Hematopoietic multipotent progenitor cell (in vitro differentiated cells): ENCODE results near the gene HEXIM1. TPM values are rescaled to one million over a fixed set of nuclear protein-coding genes. Genes with fewer than 3 reads are reported as not detected.

ENCODE experiments used
- DNase-seq, 3 donors: peaks; one replicate each; pipeline ENCODE4 v3.0.0-alpha.2; 2011 to 2015; ENCODE audit warnings: low read depth in 2 of 3, low spot score in 2 of 3
- total RNA-seq: library from RNA; depleted of rRNA; stranded (reverse); fragments of >200 nt; gene quantifications from one replicate; pipeline ENCODE4 v1.2.3, GENCODE V29; 2012

HEXIM1 gene
- 10.2 TPM for total RNA-seq

DNA sequence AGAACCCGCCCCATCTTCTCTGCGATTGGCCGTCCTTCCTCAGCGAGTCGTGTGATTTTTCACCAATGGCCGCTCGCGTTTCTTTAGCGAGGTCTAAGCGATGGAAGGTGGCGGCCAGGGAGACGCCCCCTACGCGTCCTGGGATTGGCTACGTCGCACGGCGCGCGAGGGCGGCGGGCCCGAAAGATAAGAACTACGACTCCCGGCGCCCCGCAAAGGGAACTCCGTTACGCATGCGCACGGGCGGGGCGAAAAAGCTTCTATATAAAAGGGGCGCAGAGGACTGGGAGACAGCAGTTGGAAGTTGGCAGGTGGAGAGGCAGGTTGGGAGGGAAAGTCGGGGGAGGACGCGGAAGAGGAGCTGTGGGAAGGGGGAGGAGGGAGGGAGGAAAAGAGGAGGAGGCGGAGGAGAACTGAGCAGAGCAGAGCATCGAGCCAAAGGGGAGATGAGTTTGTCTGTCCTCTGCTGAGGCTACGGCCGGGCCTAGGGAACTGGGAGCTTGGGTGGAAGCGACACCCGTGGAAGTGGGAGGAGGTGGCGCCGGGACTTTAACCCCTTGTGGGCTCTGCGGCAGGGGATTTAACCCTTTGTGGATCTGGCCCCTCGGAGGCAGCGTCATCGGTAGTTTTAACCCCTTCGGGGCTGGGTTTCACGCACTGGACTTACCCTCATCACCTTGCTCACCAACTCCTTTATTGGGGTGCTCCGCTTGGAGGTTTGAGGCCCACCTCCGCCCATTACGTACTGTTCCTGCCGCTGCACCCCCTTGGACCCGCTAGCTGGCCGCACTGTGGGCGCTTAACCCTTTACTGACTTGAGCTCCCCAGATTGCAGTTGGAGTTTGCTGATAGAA is at the start of gene HEXIM1:
HEXIM1 (plus strand) TSS at position 293 of the 854 bp plus-strand sequence. CDS start 716 bp downstream, outside the sequence.
- peak; percentile 100 for DNase-seq

GRCh38 chr17:45098869-45099616 is 49.2 kb upstream of the HEXIM1 start:
- DNase-seq, result peak; percentile 35 to 81 (median 71)

DNA sequence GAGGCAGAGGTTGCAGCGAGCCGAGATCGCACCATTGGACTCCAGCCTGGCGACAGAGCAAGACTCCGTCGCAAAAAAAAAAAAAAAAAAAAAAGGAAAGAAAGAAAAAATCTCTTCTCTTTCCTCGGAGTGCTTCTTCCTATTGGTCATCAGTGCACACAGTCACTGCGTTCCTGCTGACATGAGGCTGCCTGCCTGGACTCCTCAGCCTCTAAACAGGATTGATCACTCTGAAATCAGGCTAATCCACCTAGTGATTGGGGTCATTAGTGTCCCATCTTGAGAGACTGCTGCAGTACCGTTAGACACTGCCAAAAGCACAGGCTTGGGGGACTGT is 46.8 kb upstream of the HEXIM1 start:
- no peak for DNase-seq

GRCh38 chr17:45101883-45102811 is 46.1 kb upstream of the HEXIM1 start:
- DNase-seq, result no peak

DNA sequence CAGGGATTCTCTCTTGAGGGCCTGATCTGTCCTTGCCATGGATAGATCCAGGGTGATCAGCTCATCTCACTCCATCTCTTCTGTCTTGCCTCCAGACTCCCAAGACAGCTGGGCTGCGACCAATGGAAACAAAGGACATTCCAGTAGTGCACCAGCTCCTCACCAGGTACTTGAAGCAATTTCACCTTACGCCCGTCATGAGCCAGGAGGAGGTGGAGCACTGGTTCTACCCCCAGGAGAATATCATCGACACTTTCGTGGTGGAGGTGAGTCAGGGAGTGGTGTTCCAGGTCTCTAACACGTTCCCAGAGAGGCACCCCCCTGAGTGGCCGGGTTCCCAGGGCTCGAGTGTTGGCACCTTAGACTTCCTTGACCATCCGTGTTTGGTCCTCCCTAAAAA is 45.4 kb upstream of the HEXIM1 start:
- no peak for DNase-seq

GRCh38 chr17:45103269-45103795 is 44.9 kb upstream of the HEXIM1 start:
- no peak for DNase-seq

GRCh38 chr17:45104029-45104428 is 44.2 kb upstream of the HEXIM1 start:
- DNase-seq, result no peak

DNA sequence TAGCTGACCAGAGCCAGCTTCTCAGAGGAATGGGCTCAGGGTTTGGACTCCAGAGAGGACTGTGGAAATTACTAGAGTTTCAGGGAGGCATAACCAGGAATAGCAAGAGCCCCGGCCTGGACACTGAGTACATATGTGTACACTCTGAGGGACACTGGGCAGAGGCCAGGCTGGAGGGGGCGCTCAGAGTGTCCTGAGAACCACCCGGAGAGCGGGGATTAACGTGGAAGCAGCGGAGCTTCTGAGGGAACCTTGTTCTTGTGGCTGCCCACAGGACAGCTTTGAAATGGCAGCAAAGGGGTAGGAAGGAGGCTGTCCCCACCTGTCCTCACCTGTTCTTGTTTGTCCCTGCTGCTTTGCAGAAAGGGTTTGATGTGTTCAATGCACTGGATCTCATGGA is 43.8 kb upstream of the HEXIM1 start:
- DNase-seq, result no peak

DNA sequence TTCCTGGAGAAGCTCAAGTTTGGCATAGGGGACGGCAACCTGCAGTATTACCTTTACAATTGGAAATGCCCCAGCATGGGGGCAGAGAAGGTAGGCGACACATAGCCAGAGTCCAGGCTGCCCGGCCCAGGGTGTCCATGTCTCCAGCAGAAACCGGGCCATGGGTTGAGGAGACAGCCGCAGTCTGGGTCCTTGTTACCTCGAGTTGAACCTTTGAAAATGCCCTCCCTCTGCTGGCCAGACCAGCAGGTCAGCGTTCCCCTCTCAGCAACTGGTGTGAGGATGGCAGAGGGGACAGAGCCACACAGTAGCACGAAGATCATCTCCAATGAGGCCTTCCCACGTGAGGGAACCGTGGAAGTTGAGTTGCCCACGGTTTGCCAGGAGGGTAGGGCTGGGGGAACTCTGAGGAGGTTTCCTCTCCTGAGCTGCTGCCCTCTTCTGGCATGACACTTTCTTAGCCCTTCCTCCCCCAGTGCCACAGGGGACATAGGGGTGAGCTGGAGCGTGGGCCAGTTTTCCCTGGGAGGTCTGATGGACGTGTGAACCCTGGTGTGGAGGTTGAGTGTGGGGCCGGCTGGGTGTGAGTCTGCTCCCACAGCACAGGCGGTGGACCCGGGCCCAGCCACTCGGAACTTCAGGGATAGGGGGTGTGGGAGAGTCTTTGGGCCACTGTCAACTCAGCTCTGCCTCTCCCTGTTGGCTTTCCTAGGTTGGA is 43.2 kb upstream of the HEXIM1 start:
- DNase-seq, result no peak

GRCh38 chr17:45106096-45106495 is 42.2 kb upstream of the HEXIM1 start:
- DNase-seq, result no peak

- DNase-seq, result no peak
Observed at GRCh38 chr17:45106582-45106981, 41.7 kb upstream of the HEXIM1 start.

GRCh38 chr17:45107293-45108010 is 40.8 kb upstream of the HEXIM1 start:
- no peak for DNase-seq

DNA sequence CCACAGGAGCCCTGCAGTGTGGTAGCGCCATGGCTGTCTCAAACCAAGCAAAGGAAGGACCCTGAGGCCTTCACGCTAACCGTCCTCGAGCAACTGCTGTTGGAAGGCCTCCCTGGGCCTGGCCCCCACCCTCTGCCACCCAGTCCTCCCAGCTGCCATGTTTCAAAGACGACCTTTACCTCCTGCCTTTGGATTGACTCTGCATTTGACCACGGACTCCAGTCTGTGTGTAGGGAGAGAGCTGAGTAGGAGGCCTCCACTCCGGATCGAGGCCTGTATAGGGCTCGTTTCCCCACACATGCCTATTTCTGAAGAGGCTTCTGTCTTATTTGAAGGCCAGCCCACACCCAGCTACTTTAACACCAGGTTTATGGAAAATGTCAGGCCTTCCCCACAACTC is 40.2 kb upstream of the HEXIM1 start:
- no peak for DNase-seq

DNA sequence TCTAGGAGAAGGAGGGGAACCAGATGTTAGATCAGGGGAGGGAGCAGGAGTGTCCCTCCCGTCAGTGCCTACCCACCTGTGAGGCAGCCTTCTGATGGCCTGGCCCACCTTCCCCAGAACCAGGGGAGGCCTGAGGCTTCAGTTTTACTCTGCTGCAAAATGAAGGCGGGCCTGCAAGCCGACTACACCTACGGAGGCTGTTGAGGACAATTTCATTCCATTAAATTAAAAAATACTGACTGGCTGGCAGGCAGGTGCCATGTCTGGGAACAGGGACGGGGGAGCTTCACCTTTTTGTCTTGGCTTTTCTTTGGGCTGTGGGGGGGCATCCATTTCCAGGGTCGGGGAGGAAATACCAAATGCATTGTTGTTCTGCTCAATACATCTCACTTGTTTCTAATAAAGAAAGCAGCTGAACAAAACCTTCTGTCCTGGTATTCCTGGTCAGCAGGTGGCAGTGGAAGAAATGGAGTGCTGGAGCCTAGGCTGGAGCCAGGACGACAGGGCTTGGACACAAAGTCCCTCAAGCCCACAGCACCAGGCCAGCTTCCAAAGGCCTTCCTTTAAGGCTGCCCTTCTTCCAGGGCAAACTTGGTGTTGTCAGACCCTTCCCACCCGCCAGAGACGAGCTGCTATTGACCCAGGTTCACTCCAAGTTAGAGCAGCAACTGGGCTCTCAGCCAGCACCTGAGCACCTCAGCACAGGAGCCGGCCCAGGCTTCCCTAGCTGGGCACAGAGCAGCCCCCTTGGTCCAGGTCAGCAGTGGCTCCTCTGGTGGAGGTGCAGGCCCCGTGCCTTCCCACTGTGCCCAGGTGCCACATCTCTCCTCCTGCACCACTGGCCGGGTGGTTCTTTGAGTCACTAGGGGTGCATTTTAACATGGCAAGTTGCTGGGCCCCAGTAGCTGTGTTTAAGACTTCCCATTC is 39.4 kb upstream of the HEXIM1 start:
- no peak for DNase-seq

DNA sequence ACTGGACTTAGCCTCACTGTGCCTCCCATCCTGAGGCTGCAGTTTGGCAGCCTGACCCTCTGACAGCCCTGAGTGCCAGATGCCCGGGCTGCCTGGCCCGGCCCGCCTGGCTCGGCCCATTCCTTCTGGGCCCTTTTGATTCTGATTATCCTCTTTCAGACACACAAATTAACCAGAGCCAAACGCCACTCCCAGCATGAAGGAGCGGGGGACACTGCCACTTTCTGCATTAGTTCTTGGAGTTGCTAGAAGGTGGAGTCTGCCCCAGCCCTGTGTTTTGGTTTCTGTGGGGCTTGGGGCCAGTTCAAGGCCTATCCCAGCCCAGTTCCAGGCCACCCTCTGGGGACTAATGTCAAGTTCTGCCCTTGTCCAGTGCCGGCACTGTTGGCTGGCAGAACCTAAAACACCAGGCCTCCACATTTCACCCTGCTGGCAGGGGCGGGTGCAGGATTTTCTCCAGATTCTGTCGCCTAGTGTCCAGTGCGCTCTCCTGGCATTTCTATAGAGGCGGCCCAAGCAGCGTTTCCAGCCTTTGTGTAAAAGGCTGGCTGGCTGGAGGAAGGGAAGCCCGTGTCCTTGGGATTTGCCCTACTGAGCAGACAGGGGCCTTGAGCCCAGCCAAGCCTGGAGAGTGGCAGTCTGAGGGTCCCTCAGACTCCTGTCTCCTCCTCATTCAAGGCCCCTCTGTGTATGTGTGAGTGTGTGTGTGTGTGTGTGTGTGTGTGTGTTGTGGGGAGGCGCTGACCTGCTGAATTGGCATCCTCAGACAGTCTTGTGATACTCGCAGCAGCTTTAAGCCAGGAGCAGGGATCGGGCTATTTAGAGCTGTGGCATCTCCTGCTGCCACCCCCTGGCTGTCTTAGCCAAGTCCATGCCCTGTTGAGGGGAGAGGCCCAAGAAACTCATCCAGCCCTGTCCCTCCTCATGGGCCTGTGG is 37.3 kb upstream of the HEXIM1 start:
- no peak for DNase-seq

DNA sequence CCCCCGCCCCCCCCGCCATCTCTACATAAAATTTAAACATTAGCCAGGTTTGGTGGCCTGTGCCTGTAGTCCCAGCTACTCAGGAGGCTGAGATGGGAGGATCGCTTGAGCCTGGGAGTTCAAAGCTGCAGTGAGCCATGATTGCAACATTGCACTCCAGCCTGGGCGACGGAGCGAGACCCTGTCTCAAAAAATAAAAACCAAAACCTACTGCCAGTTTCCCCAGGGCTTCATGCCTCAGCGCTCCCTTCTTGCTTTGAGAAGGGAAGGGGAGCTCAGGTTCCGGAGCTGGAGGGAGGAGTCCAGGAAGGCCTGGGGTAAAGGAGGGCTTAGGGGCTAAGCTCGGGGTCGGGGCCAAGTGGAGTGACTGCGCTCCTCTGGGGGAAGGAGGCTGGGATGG is 36.4 kb upstream of the HEXIM1 start:
- no peak for DNase-seq
